GM23248 (cell line): Measurements from ENCODE around the gene EPX. TPM values are rescaled to one million over a fixed set of nuclear protein-coding genes. Genes with fewer than 3 reads are reported as not detected.
"Not testable (repeated sequence)": the region's sequence is repeated elsewhere in the genome, so short reads cannot be mapped to it uniquely, and the experiment has no call there.

Experiments
- DNase-seq: peaks from one replicate; pipeline ENCODE4 v3.0.0-alpha.2; 2015
- H2AFZ ChIP-seq: fragments of 200-600 bp; sonication (generic); 2 replicates; pipeline ENCODE4 v1.6.1; 2016; ENCODE audit warnings: antibody characterized with exemption
- H3F3A ChIP-seq: fragments of 200-600 bp; sonication (generic); 2 replicates; pipeline ENCODE4 v1.6.1; 2016; ENCODE audit warnings: mild to moderate bottlenecking, antibody characterized with exemption, mixed run types; ENCODE audit not compliant: insufficient read depth
- H3K27ac ChIP-seq: fragments of 200-600 bp; sonication (generic); 2 replicates; pipeline ENCODE4 v1.5.1; 2016; ENCODE audit warnings: mild to moderate bottlenecking
- H3K27me3 ChIP-seq: fragments of 200-600 bp; sonication (generic); replicated peaks from 2 replicates; pipeline ENCODE4 v1.6.1; 2016; ENCODE audit warnings: mild to moderate bottlenecking; ENCODE audit not compliant: insufficient read depth
- H3K36me3 ChIP-seq: fragments of 200-600 bp; sonication (generic); 2 replicates; pipeline ENCODE4 v1.6.1; 2016; ENCODE audit warnings: low read depth, mild to moderate bottlenecking
- H3K4me1 ChIP-seq: fragments of 200-600 bp; sonication (generic); 2 replicates; pipeline ENCODE4 v1.6.1; 2016; ENCODE audit warnings: mild to moderate bottlenecking; ENCODE audit not compliant: insufficient read depth
- H3K4me2 ChIP-seq: fragments of 200-600 bp; sonication (generic); one replicate; pipeline ENCODE4 v1.6.1; 2016; ENCODE audit warnings: mild to moderate bottlenecking; ENCODE audit not compliant: unreplicated experiment
- H3K4me3 ChIP-seq: fragments of 200-600 bp; sonication (generic); 2 replicates; pipeline ENCODE4 v1.5.1; 2016; ENCODE audit warnings: mild to moderate bottlenecking
- H3K79me2 ChIP-seq: fragments of 200-600 bp; sonication (generic); 2 replicates; pipeline ENCODE4 v1.6.1; 2016; ENCODE audit warnings: mild to moderate bottlenecking; ENCODE audit not compliant: insufficient read depth
- H3K9ac ChIP-seq: fragments of 200-600 bp; sonication (generic); 2 replicates; pipeline ENCODE4 v1.6.1; 2016; ENCODE audit warnings: mild to moderate bottlenecking
- H3K9me2 ChIP-seq: fragments of 200-600 bp; sonication (generic); 2 replicates; pipeline ENCODE4 v1.6.1; 2016; ENCODE audit warnings: mixed run types, mild to moderate bottlenecking, moderate library complexity; ENCODE audit not compliant: insufficient read depth
- H3K9me3 ChIP-seq: fragments of 200-600 bp; sonication (generic); one replicate; pipeline ENCODE4 v1.6.1; 2017; ENCODE audit warnings: low read depth
- H4K20me1 ChIP-seq: fragments of 200-600 bp; sonication (generic); 2 replicates; pipeline ENCODE4 v1.6.0; 2016; ENCODE audit not compliant: insufficient read depth
- EZH2 ChIP-seq: fragments of 200-600 bp; sonication (generic); IDR thresholded peaks from 2 replicates; pipeline ENCODE4 v1.6.1; 2018; ENCODE audit warnings: antibody characterized with exemption, mild to moderate bottlenecking; ENCODE audit not compliant: insufficient read depth, poor library complexity, severe bottlenecking
- EZH2phosphoT487 ChIP-seq: fragments of 200-600 bp; sonication (generic); IDR thresholded peaks from 2 replicates; pipeline ENCODE4 v1.6.1; 2018; ENCODE audit warnings: antibody characterized with exemption, moderate library complexity, mild to moderate bottlenecking, low read depth; ENCODE audit not compliant: insufficient read depth
- WGBS, 2 experiments: methylation state at CpG; one replicate each; pipeline ENCODE4 v1.1.6; 2015 to 2017; ENCODE audit warnings: low lambda C conversion rate in 2 of 2, low coverage in 1 of 2; ENCODE audit errors: missing lambda C conversion rate in 2 of 2; 5-methylcytosine and 5-hydroxymethylcytosine counted together
- in situ Hi-C: fragments of 300-500 bp; cut with MboI; formaldehyde crosslinking; loops from 2 replicates; pipeline ENCODE4 v1.15.0; 2020
- polyA plus RNA-seq: library from polyadenylated mRNA; unstranded; fragments of >200 nt; fragmentation: Nextera tagmentation; extraction: Ambion mirVana; gene quantifications from 2 replicates; pipeline ENCODE4 v1.2.1, GENCODE V29; 2016
- total RNA-seq: library from RNA; depleted of rRNA; stranded (reverse); fragments of >200 nt; shearing (Covaris generic); gene quantifications from 2 replicates; pipeline ENCODE4 v1.2.3, GENCODE V29; 2014; rRNA removed

Gene EPX
- total RNA-seq (not detected in 2 replicates), polyA plus RNA-seq (not detected in 2 replicates)

- DNase-seq = no peak
- WGBS, 2 experiments = 0 to 2% methylated on average over 6 of the region's 6 CpGs
- no peaks in the 10 kb centered on the region for H4K20me1 ChIP-seq
- H3K4me1 ChIP-seq = 0 out of 2 replicates have a peak, but pooled peaks cover 4% of the 10 kb centered on the region
- no peak within 1 kb of the TSS for H3K4me3 ChIP-seq
- no peaks in the 10 kb centered on the region for H3F3A ChIP-seq
- H3K27ac ChIP-seq = no peak within 1 kb of the TSS
- no peak within 1 kb of the TSS for H3K4me2 ChIP-seq
- no peaks in the 10 kb centered on the region for H3K79me2 ChIP-seq
- in situ Hi-C loops = no loop called here
- H3K9me3 ChIP-seq = no peaks in the 10 kb centered on the region
- H3K27me3 ChIP-seq = peaks cover 20% of the 10 kb centered on the region; the same call in 1 of the 2 replicates
- H3K9me2 ChIP-seq = no peaks in the 10 kb centered on the region
- H2AFZ ChIP-seq = no peak within 1 kb of the TSS
- H3K36me3 ChIP-seq = no peaks in the 10 kb centered on the region
- H3K9ac ChIP-seq = no peak within 1 kb of the TSS
- TF ChIP-seq EZH2phosphoT487 (no peak), EZH2 (no peak)
These were observed at the start of gene EPX for GRCh38 chr17:58192612-58193011. TSS of gene EPX (plus strand) at chr17:58192726. CDS start at chr17:58192847, 121 bp downstream.

- H3K4me2 ChIP-seq, DNase-seq, in situ Hi-C loops, H3F3A ChIP-seq, H3K36me3 ChIP-seq, H2AFZ ChIP-seq, H3K4me1 ChIP-seq, H3K79me2 ChIP-seq, H3K27ac ChIP-seq, H3K4me3 ChIP-seq, H3K9me2 ChIP-seq, H3K9me3 ChIP-seq, H3K9ac ChIP-seq, H4K20me1 ChIP-seq: not testable (repeated sequence)
- 65 to 67% methylated on average over 4 of the region's 4 CpGs for WGBS, 2 experiments
- H3K27me3 ChIP-seq = peaks cover 11% of the 10 kb centered on the region; the same call in 1 of the 2 replicates
These were observed 49.2 kb upstream of the EPX start for GRCh38 chr17:58143335-58143734.

- TF ChIP-seq EZH2 = no peak
- Histone ChIP-seq H3K4me2 (no peak overlapping the region), H3F3A (no peaks in the 10 kb centered on the region), H3K4me3 (no peak overlapping the region), H4K20me1 (no peaks in the 10 kb centered on the region), H3K9me2 (no peaks in the 10 kb centered on the region), H3K27me3 (peaks cover 7% of the 10 kb centered on the region; the same call in 1 of the 2 replicates), H3K9me3 (peaks cover 4% of the 10 kb centered on the region), H3K27ac (no peak overlapping the region), H3K36me3 (no peaks in the 10 kb centered on the region), H3K4me1 (no peaks in the 10 kb centered on the region), H3K9ac (no peak overlapping the region), H3K79me2 (no peaks in the 10 kb centered on the region), H2AFZ (no peak overlapping the region)
- 22 to 37% methylated on average over 1 of the region's 1 CpG for WGBS, 2 experiments
- DNase-seq = no peak
- in situ Hi-C loops = no loop called here
These were observed 47.7 kb upstream of the EPX start for GRCh38 chr17:58144801-58145200.

- H2AFZ ChIP-seq = no peak within 1 kb of the TSS
- H3K9me2 ChIP-seq = no peaks in the 10 kb centered on the region
- no peak within 1 kb of the TSS for H3K4me2 ChIP-seq
- in situ Hi-C loops = no loop called here
- no peak within 1 kb of the TSS for H3K9ac ChIP-seq
- H3F3A ChIP-seq = no peaks in the 10 kb centered on the region
- no peaks in the 10 kb centered on the region for H3K4me1 ChIP-seq
- TF ChIP-seq EZH2phosphoT487 = no peak
- TF ChIP-seq EZH2 = no peak
- peaks cover 22% of the 10 kb centered on the region; the same call in 1 of the 2 replicates for H3K27me3 ChIP-seq
- no peaks in the 10 kb centered on the region for H3K36me3 ChIP-seq
- WGBS, 2 experiments = 0 to 10% methylated on average over 1 of the region's 1 CpG
- no peaks in the 10 kb centered on the region for H4K20me1 ChIP-seq
- H3K9me3 ChIP-seq = peaks cover 4% of the 10 kb centered on the region
- no peaks in the 10 kb centered on the region for H3K79me2 ChIP-seq
- DNase-seq = no peak
- H3K27ac ChIP-seq = no peak within 1 kb of the TSS
- no peak within 1 kb of the TSS for H3K4me3 ChIP-seq
These were observed 44.5 kb upstream of the EPX start, which contains the start of gene OR4D1 for GRCh38 chr17:58147930-58148434. TSS of gene OR4D1 (plus strand) at chr17:58148384. CDS start at chr17:58155154, 6,770 bp downstream.

- 34 to 38% methylated on average over 3 of the region's 3 CpGs for WGBS, 2 experiments
- no peak overlapping the region for H2AFZ ChIP-seq
- H3K4me2 ChIP-seq = no peak overlapping the region
- DNase-seq = no peak
- H3K79me2 ChIP-seq = no peaks in the 10 kb centered on the region
- TF ChIP-seq EZH2 = no peak
- TF ChIP-seq EZH2phosphoT487 = no peak
- H3K9me2 ChIP-seq = no peaks in the 10 kb centered on the region
- peaks cover 4% of the 10 kb centered on the region for H3K9me3 ChIP-seq
- no peaks in the 10 kb centered on the region for H3K36me3 ChIP-seq
- H3K4me1 ChIP-seq = no peaks in the 10 kb centered on the region
- H3K4me3 ChIP-seq = no peak overlapping the region
- peaks cover 22% of the 10 kb centered on the region; the same call in 1 of the 2 replicates for H3K27me3 ChIP-seq
- H3K27ac ChIP-seq = no peak overlapping the region
- in situ Hi-C loops = no loop called here
- no peak overlapping the region for H3K9ac ChIP-seq
- no peaks in the 10 kb centered on the region for H3F3A ChIP-seq
- no peaks in the 10 kb centered on the region for H4K20me1 ChIP-seq
These were observed 43.9 kb upstream of the EPX start for GRCh38 chr17:58148609-58149008.
